Cardiac septum (tissue), 1 donor: ENCODE data around the gene RIPK4. TPM values are rescaled to one million over a fixed set of nuclear protein-coding genes. Genes with fewer than 3 reads are reported as not detected.
"Not testable (repeated sequence)": the region's sequence is repeated elsewhere in the genome, so short reads cannot be mapped to it uniquely, and the experiment has no call there.

ENCODE experiments used
- DNase-seq: peaks from one replicate; pipeline ENCODE4 v3.0.0-alpha.2; 2020; ENCODE audit warnings: low spot score
- intact Hi-C: fragments of 100-400 bp; cut with DNase I; formaldehyde crosslinking; loops from one replicate; pipeline ENCODE4 v1.14.0; 2022
- total RNA-seq: library from RNA; stranded (reverse); fragmentation: NEBNext Ultra II Directional; extraction: Animal tissue kit (Norgen Biotek cat#: 25700); gene quantifications from one replicate; pipeline ENCODE4 v1.2.1, GENCODE V29; 2021
- donor health status: DM: no; HTN: no; CAD: no.

RIPK4 gene
- total RNA-seq, 1 donor from 2014 or later = 0.13 TPM

DNA sequence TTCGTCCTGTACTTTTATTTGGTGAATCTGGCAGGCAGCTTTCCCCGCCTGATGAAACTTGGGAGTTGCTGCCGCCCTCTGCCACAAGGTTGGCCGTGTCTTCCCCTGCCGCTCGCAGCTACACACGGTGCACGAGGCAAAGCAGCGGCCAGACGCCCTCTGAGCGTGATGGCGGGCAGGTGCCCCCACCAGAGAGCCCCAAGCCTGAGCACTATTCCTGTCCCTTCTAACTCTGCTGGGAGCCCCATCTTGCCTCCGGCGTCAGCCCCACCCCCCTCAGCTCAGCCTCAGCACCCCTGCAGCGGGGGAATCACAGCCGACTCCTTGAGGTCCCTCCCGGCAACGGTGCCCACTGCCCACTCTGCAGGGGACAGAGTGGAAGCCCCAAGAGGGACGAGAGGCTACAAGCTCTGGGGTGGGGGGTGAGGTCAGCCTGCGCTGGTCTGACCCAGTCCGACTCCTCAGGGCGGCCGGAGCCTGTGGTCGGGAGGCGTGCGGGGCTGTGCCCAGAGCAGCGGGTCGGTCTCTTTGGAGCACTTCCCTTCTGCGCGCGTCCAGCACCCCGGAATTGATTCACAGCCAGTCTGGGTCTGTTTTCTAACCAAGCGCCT, 41.3 kb downstream of the RIPK4 start:
- DNase-seq = no peak
- intact Hi-C loops = no loop called here

DNA sequence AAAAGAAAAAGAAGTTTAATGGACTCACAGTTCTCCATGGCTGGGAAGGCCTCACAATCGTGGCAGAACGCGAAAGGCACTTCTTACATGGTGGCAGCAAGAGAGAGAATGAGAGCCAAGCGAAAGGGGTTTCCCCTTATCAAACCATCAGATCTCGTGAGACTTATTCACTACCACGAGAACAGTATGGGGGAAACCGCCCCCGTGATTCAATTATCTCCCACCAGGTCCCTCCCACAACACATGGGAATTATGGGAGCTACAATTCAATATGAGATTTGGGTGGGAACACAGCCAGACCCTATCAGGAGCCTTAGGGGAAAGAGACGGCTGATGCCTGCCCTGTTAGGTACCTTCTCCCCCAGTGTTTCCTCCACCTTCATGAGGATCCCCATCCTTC, 43.0 kb downstream of the RIPK4 start:
- intact Hi-C loops, DNase-seq: not testable (repeated sequence)

DNA sequence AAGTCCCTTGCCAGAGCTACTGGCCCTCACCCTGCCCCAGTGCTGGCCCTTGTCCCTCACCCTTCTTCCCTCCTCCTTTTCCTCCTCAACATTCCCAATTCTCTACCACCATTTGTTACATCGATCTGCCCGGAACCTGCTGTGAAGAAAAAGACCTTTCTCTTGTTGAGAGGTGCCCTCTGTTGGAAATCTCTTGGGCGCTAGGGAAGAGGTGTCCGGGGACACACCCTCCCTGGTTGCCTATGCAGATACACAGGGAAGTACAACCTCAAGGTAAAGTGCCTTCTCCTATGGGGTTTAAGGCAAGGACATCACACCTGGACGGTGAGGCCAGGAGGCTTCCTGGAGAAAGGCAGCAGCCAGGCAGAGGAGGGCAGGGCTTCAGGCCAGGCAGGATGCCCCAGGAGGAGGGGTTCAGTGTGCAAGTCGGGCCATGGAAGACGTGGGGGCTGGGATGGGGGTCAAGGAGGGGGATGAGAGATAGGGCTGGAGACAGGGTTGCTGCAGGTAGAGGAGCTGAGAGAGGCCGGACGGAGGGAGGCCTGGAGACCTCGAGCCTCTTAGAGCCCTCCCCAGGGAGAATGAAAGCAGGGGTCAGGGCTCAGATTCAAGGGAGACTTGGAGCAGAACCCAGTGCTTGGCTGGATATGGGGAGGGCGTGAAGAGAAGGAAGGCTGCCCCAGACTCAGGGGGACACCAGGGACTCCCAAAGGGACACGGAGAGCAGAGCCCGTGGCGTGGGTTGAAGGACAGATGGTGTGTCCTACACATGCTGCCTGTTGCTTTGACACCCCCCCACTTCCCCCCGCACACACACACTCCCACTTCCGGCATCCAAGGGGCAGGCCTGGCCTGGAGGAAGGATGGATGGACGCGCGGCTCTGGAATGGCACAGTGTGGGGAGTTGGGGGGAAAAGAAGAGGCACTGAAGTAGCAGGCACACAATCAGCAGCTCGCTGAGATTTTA, 44.5 kb downstream of the RIPK4 start:
- DNase-seq = no peak
- intact Hi-C loops = no loop called here

DNA sequence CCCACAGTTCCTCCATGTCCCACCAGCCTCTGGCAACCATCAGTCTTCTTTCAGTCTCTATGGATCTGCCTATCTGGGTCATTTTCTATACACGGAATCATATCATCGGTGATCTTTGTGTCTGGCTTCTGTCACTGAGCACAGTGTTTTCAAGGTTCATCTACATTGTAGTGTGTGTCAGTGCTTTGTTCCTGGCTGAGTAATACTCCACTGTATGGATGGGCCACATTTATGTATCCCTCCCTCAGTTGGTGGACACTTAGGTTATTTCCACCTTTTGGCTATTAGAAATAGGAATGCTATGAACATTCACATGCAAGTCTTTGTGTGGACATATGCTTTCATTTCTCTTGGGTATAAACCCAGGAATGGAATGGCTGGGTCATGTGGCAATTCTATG, 46.6 kb downstream of the RIPK4 start:
- no peak for DNase-seq
- intact Hi-C loops = no loop called here

DNA sequence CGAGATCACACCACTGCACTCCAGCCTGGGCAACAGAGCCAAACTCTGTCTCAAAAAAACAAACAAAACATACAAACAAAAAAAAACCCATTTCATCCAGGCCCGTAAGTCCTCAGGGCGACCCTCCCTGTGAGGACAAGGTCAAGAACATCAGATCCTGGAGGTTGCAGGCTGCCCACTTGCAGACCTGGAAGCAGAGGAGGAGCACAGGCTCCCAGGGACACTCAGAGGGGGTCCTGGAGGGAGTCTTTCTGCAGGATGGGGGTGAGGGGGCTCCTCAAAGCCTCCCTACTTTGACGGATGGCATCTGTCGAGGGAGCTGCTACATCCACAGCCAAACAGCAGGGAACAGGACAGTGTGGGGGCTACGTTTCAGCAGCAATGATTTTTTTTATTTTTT, 47.2 kb downstream of the RIPK4 start:
- no peak for DNase-seq
- intact Hi-C loops = no loop called here

DNA sequence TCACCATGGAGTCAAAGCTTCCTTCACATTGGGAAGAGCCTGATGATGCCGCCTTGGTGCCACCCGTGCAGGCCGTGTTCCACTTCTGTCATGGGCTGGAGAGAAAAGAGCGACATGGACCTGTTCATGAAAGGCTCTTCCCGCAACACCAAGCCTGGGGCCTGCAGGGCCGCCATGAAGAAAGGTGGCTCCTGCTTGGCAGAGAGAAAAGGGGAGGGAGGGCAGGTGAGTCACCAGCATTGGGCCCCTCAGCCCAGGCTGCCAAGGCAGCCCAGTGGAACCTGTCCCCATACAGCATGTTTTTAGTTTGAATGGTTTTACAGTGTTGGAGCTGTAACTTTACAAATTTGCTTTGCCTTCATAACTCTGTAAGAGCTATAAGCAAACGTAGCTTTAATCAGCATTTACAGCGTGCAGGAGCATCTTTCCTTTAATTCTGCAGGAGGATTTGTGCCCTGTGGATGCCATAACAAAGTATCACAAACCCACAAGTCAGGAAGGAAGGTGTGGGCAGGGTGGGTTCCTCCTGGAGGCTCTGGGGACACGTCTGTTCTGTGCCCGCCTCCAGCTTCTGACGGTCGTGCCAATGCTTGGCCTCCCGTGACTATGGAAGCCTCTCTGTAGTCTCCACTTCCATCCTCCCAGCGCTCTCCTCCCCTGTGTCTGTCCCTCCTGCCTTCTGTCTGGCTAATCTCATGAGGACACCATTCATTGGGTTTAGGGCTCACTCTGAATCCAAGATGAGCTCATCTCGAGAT, 49.1 kb downstream of the RIPK4 start:
- no peak for DNase-seq
- intact Hi-C loops = no loop called here

DNA sequence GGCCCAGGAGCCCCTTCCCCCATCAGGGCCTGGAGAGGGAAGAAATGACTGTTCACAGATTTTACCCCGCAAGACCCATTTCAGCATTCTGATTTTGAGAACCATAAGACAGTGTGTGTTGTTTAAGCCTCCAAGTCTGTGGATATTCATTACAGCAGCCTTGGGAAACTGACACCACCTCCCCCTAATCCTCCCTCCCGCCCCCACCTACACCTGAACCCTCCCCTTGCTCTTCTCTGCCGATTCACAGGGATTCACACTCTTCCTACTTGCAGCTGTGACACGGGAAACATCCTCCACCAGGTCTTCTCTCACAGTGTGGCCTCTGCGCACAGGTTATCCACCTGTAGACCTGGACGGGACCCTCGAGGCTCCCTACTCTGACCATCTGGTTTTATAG, 50.1 kb downstream of the RIPK4 start:
- DNase-seq = no peak
- intact Hi-C loops = no loop called here

DNA sequence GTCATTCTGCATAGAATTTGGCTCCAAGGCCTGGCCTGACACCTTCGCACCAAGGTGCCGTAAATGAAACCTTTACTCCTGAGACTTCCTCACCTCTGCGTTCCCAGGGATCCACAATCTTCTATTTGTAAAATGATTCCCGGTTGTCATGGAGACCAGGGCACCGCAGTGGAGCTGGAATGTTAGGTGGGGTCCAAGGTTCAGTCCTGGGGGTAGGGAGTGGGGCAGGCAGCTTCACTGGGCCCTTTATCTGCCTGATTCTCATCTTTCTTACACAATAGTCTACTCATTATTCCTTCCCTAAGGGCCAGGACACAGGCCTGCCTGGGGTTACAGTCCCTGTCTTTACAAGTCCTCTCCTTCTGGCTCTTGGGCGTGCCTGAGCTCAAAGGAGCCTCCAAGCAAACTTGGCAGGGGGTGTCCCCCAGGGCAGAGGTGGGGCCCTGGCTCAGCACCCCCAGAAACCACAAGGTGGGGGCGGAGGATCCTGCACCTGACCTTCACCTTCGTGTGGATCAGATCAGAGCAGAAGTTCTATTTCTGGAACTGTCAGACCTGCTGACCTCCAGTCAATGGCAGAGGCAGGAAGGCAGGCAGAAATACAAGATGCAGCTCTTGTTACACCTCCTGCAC, 51.1 kb downstream of the RIPK4 start:
- DNase-seq = no peak
- intact Hi-C loops = no loop called here

DNA sequence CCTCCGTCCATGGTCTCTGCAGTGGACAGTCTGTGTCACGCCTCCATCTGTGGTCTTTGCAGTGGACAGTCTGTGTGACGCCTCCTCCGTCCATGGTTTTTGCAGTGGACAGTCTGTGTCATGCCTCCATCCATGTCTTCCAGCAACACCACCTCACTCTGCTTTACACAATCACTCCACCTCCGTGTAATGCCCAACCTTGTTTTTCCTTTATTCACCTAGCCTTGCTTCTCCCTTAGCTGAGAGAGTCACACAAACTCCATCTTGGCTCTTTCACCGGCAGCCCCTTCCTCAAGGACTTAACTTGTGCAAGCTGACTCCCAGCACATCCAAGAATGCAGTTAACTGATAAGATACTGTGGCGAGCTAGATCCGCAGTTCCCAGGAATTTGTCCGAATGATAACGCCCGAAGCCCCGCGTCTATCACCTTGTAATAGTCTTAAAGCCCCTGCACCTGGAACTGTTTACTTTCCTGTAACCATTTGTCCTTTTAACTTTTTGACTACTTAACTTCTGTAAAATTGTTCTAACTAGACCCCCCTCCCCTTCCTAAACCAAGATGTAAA, 52.5 kb downstream of the RIPK4 start:
- DNase-seq, intact Hi-C loops: not testable (repeated sequence)

DNA sequence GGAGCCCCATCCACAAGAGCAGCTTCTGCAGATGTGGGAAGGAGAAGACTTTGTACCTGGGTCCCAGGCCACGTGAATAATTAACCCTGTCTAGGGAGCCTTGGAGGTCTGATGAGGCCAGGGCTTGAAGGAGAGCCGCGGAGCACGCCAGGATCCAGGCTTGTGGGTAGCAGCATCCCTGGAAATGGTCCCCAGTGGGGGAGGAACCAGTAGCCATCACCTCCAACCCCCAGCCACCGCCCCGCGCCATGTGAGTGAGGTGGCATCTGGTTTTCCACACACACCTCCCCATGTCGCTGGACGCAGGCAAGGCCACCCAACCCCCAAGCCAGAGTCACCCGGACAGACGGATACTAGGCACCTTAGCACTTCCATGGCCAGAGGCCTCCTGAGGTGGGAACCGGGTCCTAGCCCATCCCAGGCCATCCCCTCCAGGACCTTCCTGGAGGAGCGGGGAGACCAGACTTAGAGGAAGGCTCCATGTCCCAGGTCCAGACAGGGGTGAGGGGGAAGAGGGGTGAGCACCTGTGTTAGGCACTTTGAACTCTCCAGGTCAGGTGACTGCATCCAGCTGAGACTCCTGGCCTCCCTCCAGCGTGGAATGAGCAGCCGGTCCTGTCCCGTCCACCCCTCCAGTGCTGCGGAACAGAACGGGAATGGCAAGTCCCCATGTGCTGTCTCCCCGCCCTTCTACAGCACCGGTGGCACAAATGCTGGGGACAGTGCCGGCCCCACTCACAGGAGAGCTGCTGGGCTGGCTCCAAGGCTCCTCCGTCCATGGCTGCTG, 53.2 kb downstream of the RIPK4 start:
- intact Hi-C loops = no loop called here
- no peak for DNase-seq

DNA sequence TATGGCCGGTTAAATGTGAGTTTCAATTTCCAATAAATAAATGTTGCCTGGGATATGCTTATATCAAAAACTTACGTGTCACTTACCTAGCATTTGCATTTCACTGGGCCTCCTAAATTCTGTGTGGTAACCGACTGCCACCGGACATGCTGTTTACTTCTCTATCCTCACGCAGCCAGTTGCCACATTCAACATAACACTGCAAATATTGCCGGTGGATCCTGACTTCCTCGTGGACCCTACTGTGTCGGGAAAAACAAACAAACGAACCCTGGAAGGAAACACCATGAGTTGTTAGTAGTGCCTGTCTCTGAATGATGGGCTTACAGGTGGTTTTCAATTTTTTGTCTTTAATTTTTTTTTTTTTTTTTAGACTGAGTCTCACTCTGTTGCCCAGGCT, 54.1 kb downstream of the RIPK4 start:
- no peak for DNase-seq
- intact Hi-C loops = no loop called here

DNA sequence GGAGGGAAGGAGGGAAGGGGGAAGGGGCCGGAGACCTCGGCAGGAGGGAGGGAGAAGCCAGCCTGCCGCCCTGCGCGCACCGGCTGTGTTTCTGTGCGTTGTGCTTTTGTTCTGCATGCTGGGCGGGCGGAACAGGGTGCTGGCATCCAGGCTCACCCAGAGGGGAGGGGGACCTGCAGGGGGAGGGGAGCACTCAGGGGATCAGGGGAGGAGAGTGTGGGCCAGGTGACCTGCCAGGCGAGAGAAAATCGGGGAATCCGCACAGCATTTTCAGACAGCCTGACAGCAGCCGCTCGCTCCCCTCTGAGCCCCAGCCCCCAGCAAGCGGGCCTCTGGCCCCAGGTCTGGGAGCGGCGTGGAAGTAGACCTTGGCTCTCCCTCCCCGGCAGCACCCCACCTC, 54.7 kb downstream of the RIPK4 start:
- intact Hi-C loops = no loop called here

DNA sequence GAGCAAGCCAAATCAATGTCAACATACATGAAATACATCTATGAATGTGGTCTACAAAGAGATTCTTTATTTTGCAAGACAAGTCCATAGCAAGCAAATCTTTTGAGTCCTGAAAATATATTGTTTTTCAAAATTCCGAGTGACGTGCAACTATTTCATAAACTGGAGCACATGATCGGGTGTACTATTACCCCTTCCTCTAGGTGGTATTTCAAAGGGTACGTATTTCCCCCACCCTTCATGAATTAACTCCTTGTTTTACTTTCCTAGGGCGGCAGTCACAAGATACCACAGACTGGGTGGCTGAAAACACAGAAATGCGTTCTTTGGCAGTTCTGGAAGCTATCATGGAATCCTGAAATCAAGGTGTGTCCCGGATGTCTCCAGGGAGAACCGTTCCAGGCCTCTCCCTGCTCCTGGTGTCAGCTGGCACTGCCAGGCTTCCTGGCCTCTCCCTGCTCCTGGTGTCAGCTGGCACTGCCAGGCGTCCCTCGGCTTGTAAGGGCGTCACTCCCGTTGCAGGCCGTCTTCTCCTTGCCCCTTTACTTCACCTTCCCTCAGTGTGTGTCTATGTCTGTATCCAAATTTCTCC, 55.3 kb downstream of the RIPK4 start:
- intact Hi-C loops = no loop called here
- DNase-seq = no peak

More for the DNA sequence above, 54.7 kb downstream of the RIPK4 start:
- DNase-seq = no peak

DNA sequence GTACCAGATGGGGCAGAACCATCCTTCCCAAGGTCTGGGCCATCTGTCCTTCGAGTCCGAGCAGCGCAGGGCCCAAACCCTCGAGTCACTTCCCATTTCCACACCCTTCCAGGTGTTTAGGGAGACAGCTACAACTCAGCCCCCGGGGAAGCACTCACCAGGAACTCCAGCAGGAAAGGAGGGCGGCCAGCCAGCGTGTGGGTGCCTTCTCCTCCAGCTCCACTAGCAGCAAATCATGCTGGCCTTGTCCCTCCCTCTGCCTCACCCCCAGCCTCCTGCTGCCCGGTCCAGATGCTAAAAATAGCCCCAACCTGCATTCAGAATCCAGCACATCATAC, 56.1 kb downstream of the RIPK4 start:
- intact Hi-C loops = no loop called here
- DNase-seq = no peak

DNA sequence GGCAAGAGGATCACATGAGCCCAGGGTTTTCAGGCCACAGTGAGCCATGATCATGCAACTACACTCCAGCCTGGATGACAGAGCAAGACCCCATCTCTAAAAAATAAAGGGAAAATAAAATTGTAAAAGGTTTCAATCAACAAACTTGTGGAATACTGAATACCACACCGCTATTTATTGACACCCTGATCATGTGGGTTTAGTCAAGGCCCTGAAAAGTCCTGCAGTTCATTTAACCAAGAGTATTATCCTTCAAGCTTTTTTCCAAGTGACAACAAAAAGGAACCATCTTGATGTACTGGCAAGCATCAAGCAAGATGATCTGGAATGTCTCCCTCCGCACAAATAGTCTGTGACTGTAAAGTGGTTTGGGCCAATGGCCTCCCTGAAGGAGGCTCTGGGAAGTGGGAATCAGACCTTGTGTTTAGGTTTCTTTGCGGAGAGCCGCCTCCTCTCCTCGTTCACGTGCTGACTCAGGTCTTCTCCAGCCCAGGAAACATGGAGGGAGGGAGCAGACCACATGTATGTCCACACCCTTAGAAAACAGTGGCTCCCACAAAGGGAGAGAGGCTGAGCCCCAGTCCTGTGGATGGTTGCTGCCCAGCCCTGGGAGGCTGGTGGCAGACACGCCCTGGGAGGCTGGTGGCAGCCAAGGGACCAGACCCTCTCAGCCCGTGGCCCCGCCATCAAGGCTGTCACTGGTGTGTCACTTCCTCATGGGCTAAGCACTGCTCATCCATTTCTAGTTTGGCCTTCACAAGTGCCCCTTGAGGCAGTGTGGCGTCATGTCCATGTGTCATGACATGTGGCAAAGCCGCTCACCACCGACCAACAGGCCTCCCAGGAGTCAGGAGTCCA, 56.7 kb downstream of the RIPK4 start:
- intact Hi-C loops = no loop called here
- DNase-seq = no peak

DNA sequence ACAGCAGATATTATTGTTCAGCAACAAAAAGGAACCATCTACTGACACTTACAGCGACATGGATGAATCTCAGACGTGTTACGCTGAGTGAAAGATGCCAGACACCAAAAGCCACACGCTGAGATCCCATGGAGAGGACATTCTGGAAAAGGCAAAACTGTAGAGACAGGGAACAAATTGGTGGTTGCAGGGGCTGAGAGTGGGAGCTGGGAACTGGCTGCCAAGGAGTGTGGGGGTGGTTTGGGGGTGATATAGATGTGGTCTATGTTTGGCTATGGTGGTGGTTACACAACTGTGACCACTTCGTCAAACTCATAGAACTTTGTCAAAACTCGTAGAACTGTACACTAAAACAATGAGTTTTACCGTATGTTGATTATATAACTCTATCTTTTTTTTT, 57.7 kb downstream of the RIPK4 start:
- DNase-seq = no peak
- intact Hi-C loops = no loop called here

DNA sequence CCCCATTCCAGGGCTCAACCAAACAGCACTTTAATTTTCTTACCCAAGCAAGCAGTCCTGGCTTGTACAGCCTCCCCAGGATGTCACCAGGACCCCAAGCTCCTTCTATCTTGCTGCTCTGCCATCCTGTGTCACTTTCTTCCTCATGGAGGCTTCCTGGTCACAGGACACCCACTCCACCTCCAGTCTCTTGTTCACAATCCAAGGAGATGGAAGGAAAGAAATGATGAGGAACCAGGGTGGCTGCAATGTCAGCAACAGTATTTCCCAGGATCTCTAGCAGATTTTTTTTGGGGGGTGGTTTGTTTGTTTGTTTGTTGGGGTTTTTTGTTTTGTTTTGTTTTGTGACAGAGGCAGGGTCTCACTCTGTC, 58.9 kb downstream of the RIPK4 start:
- no peak for DNase-seq
- intact Hi-C loops = no loop called here
